ENCODE data around the gene CEACAM1. TPM values are rescaled to one million over a fixed set of nuclear protein-coding genes. Genes with fewer than 3 reads are reported as not detected.
"Not testable (repeated sequence)": the region's sequence is repeated elsewhere in the genome, so short reads cannot be mapped to it uniquely, and the experiment has no call there.

The CEACAM1 gene
- total RNA-seq, 1 donor from 2014 or later: 8.2 TPM

GRCh38 chr19:42496460-42497133 is 31.7 kb downstream of the CEACAM1 start:
- Mint-ChIP-seq H3K9me3 (no peaks in the 10 kb centered on the region), H3K4me1 (ENCODE audit: low read depth) (peaks cover 17% of the 10 kb centered on the region), H3K4me3 (no peak overlapping the region), H3K36me3 (ENCODE audit: low read depth) (peaks cover 3% of the 10 kb centered on the region), H3K27ac (no peak overlapping the region), H3K27me3 (ENCODE audit: insufficient read depth) (no peaks in the 10 kb centered on the region)
- intact Hi-C loops (cut with micrococcal nuclease): no loop called here
- DNase-seq (ENCODE audit: low spot score): no peak

GRCh38 chr19:42495663-42496062 is 32.6 kb downstream of the CEACAM1 start:
- Mint-ChIP-seq H3K27me3 (ENCODE audit: insufficient read depth) (no peaks in the 10 kb centered on the region), H3K4me3 (no peak overlapping the region), H3K9me3 (no peaks in the 10 kb centered on the region), H3K27ac (no peak overlapping the region), H3K4me1 (ENCODE audit: low read depth) (peaks cover 17% of the 10 kb centered on the region), H3K36me3 (ENCODE audit: low read depth) (peaks cover 3% of the 10 kb centered on the region)
- intact Hi-C loops (cut with micrococcal nuclease): no loop called here
- no peak for DNase-seq (ENCODE audit: low spot score)

GRCh38 chr19:42494321-42494720 is 34.0 kb downstream of the CEACAM1 start:
- Mint-ChIP-seq H3K27me3 (ENCODE audit: insufficient read depth) (no peaks in the 10 kb centered on the region), H3K36me3 (ENCODE audit: low read depth) (peaks cover 3% of the 10 kb centered on the region), H3K4me3 (no peak overlapping the region), H3K9me3 (no peaks in the 10 kb centered on the region), H3K4me1 (ENCODE audit: low read depth) (peaks cover 17% of the 10 kb centered on the region), H3K27ac (peak overlapping the region; percentile 13)
- DNase-seq (ENCODE audit: low spot score): no peak
- intact Hi-C loops (cut with micrococcal nuclease): no loop called here

- Mint-ChIP-seq H3K9me3 (no peaks in the 10 kb centered on the region), H3K4me1 (ENCODE audit: low read depth) (peaks cover 10% of the 10 kb centered on the region), H3K36me3 (ENCODE audit: low read depth) (no peaks in the 10 kb centered on the region), H3K27ac (no peak overlapping the region), H3K4me3 (no peak overlapping the region), H3K27me3 (ENCODE audit: insufficient read depth) (no peaks in the 10 kb centered on the region)
- DNase-seq (ENCODE audit: low spot score): no peak
- intact Hi-C loops (cut with micrococcal nuclease): no loop called here
Measured at GRCh38 chr19:42488783-42489521, 39.3 kb downstream of the CEACAM1 start.

- Mint-ChIP-seq H3K36me3 (ENCODE audit: low read depth) (no peaks in the 10 kb centered on the region), H3K27ac (no peak overlapping the region), H3K27me3 (ENCODE audit: insufficient read depth) (no peaks in the 10 kb centered on the region), H3K9me3 (no peaks in the 10 kb centered on the region), H3K4me1 (ENCODE audit: low read depth) (peaks cover 10% of the 10 kb centered on the region), H3K4me3 (no peak overlapping the region)
- DNase-seq (ENCODE audit: low spot score): no peak
- intact Hi-C loops (cut with micrococcal nuclease): no loop called here
Measured at GRCh38 chr19:42487798-42488178, 40.5 kb downstream of the CEACAM1 start.

- Mint-ChIP-seq H3K4me3 (no peak overlapping the region), H3K27ac (no peak overlapping the region), H3K27me3 (ENCODE audit: insufficient read depth) (no peaks in the 10 kb centered on the region), H3K4me1 (ENCODE audit: low read depth) (peaks cover 10% of the 10 kb centered on the region), H3K9me3 (no peaks in the 10 kb centered on the region), H3K36me3 (ENCODE audit: low read depth) (no peaks in the 10 kb centered on the region)
- intact Hi-C loops (cut with micrococcal nuclease): no loop called here
- DNase-seq (ENCODE audit: low spot score): no peak
Measured at GRCh38 chr19:42487032-42487797, 41.1 kb downstream of the CEACAM1 start.

GRCh38 chr19:42485036-42485435 is 43.2 kb downstream of the CEACAM1 start:
- H3K27ac Mint-ChIP-seq; H3K9me3 Mint-ChIP-seq; H3K4me3 Mint-ChIP-seq; H3K27me3 Mint-ChIP-seq (ENCODE audit: insufficient read depth); DNase-seq (ENCODE audit: low spot score); H3K36me3 Mint-ChIP-seq (ENCODE audit: low read depth); intact Hi-C loops (cut with micrococcal nuclease): not testable (repeated sequence)
- peaks cover 20% of the 10 kb centered on the region for H3K4me1 Mint-ChIP-seq (ENCODE audit: low read depth)

- Mint-ChIP-seq H3K27me3 (ENCODE audit: insufficient read depth) (no peaks in the 10 kb centered on the region), H3K4me1 (ENCODE audit: low read depth) (peaks cover 9% of the 10 kb centered on the region), H3K4me3 (no peak overlapping the region), H3K27ac (peak overlapping the region; percentile 45), H3K9me3 (no peaks in the 10 kb centered on the region), H3K36me3 (ENCODE audit: low read depth) (peaks cover 2% of the 10 kb centered on the region)
- intact Hi-C loops (cut with micrococcal nuclease): no loop called here
- no peak for DNase-seq (ENCODE audit: low spot score)
Measured at GRCh38 chr19:42480335-42481095, 47.8 kb downstream of the CEACAM1 start.

- Mint-ChIP-seq H3K4me3 (no peak overlapping the region), H3K9me3 (no peaks in the 10 kb centered on the region), H3K36me3 (ENCODE audit: low read depth) (peaks cover 2% of the 10 kb centered on the region), H3K27me3 (ENCODE audit: insufficient read depth) (no peaks in the 10 kb centered on the region), H3K4me1 (ENCODE audit: low read depth) (peaks cover 9% of the 10 kb centered on the region), H3K27ac (no peak overlapping the region)
- intact Hi-C loops (cut with micrococcal nuclease): no loop called here
- DNase-seq (ENCODE audit: low spot score): no peak
Measured at GRCh38 chr19:42479736-42480135, 48.5 kb downstream of the CEACAM1 start.

- Mint-ChIP-seq H3K27me3 (ENCODE audit: insufficient read depth) (no peaks in the 10 kb centered on the region), H3K4me1 (ENCODE audit: low read depth) (peaks cover 9% of the 10 kb centered on the region), H3K4me3 (no peak overlapping the region), H3K9me3 (no peaks in the 10 kb centered on the region), H3K27ac (no peak overlapping the region), H3K36me3 (ENCODE audit: low read depth) (peaks cover 2% of the 10 kb centered on the region)
- no peak for DNase-seq (ENCODE audit: low spot score)
- intact Hi-C loops (cut with micrococcal nuclease): no loop called here
Measured at GRCh38 chr19:42478765-42479311, 49.4 kb downstream of the CEACAM1 start.

GRCh38 chr19:42477933-42478332 is 50.3 kb downstream of the CEACAM1 start:
- H3K27ac Mint-ChIP-seq: no peak overlapping the region
- intact Hi-C loops (cut with micrococcal nuclease): no loop called here
- H3K9me3 Mint-ChIP-seq: no peaks in the 10 kb centered on the region
- H3K4me1 Mint-ChIP-seq (ENCODE audit: low read depth): peaks cover 9% of the 10 kb centered on the region
- no peak overlapping the region for H3K4me3 Mint-ChIP-seq
- H3K36me3 Mint-ChIP-seq (ENCODE audit: low read depth): peaks cover 2% of the 10 kb centered on the region
- peaks cover under 1% of the 10 kb centered on the region for H3K27me3 Mint-ChIP-seq (ENCODE audit: insufficient read depth)
- DNase-seq (ENCODE audit: low spot score): no peak

GRCh38 chr19:42477117-42477516 is 51.2 kb downstream of the CEACAM1 start:
- H3K27me3 Mint-ChIP-seq (ENCODE audit: insufficient read depth): peaks cover 3% of the 10 kb centered on the region
- DNase-seq (ENCODE audit: low spot score): no peak
- intact Hi-C loops (cut with micrococcal nuclease): no loop called here
- H3K4me3 Mint-ChIP-seq: no peak overlapping the region
- H3K36me3 Mint-ChIP-seq (ENCODE audit: low read depth): peaks cover 2% of the 10 kb centered on the region
- no peak overlapping the region for H3K27ac Mint-ChIP-seq
- peaks cover 9% of the 10 kb centered on the region for H3K4me1 Mint-ChIP-seq (ENCODE audit: low read depth)
- H3K9me3 Mint-ChIP-seq: no peaks in the 10 kb centered on the region

Measured in activated T-helper 1 cell treated with anti-CD3 and anti-CD28 coated beads, Interleukin-12 subunit alpha, Interleukin-12 subunit beta, Interleukin-2, Interleukin-4 antibody, amounts not matched to agents 30 ng/mL and 10 ng/mL and 1 ng/mL, durations not matched to agents 14 hours and 24 hours and 36 hours (primary cell).